Fibroblast of the aortic adventitia (primary cell): Measurements from ENCODE around the gene MIER2. TPM values are rescaled to one million over a fixed set of nuclear protein-coding genes. Genes with fewer than 3 reads are reported as not detected.

Source experiments
- DNase-seq: peaks from one replicate; pipeline ENCODE4 v3.0.0-alpha.2; 2010; ENCODE audit warnings: low read depth
- H3K4me3 ChIP-seq: 2 replicates; pipeline ENCODE4 v1.5.1; 2011; ENCODE audit warnings: low read depth, mild to moderate bottlenecking, control low read depth, low read length, moderate library complexity
- CTCF ChIP-seq: IDR thresholded peaks from 2 replicates; pipeline ENCODE4 v1.5.1; 2011; ENCODE audit warnings: mild to moderate bottlenecking, low read length, control low read depth, inconsistent platforms; ENCODE audit not compliant: insufficient read depth
- total RNA-seq: library from RNA; depleted of rRNA; stranded (reverse); fragments of >200 nt; gene quantifications from 2 replicates; pipeline ENCODE4 v1.2.3, GENCODE V29; 2012; ENCODE audit warnings: low replicate concordance

The MIER2 gene
- total RNA-seq, 1 donor, result 13.2 TPM

- H3K4me3 ChIP-seq, result peak within 1 kb of the TSS; percentile 69
- TF ChIP-seq CTCF, result no peak
- DNase-seq, result peak; percentile 17
Measured at GRCh38 chr19:291006-291521, 53.5 kb downstream of the MIER2 start, which contains the start of gene PLPP2. Gene PLPP2 (minus strand): TSS chr19:291403. CDS start chr19:291336, 67 bp downstream.

GRCh38 chr19:290372-291005 is 54.1 kb downstream of the MIER2 start:
- peak overlapping the region; percentile 69 for H3K4me3 ChIP-seq
- TF ChIP-seq CTCF, result no peak
- DNase-seq, result no peak

DNA sequence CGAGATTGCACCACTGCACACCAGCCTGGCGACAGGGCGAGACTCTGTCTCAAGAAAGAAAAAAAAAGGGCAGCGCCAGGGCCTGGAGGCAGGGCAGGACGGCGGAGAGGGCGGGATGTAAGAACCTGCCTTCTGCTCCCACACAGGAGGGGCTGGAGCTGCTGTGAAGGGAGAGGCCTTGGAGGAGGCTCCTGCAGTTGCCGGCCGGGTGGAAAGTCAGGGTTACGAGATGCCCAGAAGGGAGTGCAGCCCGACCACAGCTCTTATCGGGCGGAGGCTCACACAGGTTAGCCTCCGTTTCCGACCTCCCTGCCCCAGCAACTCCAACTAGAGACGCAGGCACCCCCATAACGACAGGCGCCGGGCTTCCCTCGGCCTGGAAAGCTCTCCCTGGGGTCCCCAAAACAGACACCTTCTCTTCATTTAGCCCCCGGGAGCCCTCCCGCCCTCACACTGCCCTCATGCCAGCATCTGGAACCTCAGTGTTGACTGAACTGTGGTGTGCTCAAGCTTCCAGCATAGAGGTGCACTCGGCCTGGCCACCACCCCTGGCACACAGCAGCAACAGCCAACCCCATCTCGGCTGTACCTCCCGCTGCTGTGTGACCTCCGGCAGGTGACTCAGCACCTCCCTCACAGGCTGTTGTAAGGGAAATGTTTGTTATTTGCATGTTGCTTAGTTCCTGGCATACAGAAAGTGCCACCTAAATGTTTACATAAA is 54.8 kb downstream of the MIER2 start:
- TF ChIP-seq CTCF, result no peak
- H3K4me3 ChIP-seq, result peak overlapping the region; percentile 69
- DNase-seq, result no peak

DNA sequence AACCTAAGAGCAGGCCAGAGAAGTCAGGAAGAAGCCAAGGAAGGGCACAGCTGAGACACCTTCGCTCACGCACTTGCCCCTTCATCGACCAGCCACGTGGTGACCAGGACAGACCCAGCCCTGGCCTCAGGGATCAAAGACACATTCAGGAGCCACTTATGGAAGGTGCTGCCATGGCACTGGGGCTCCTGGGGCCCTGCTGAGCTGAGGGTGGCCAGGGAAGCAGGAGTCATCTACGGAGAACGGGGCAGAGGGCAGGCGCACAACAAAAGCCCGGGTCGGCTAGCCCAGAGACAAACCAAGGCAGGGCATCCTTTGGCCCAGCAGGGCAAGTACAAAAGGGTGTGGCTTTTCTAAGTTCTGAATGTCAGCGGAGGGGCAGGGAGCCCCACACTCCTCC is 55.7 kb downstream of the MIER2 start:
- no peak for TF ChIP-seq CTCF
- H3K4me3 ChIP-seq, result no peak overlapping the region
- DNase-seq, result no peak

GRCh38 chr19:287381-287871 is 57.2 kb downstream of the MIER2 start:
- DNase-seq, result no peak

DNA sequence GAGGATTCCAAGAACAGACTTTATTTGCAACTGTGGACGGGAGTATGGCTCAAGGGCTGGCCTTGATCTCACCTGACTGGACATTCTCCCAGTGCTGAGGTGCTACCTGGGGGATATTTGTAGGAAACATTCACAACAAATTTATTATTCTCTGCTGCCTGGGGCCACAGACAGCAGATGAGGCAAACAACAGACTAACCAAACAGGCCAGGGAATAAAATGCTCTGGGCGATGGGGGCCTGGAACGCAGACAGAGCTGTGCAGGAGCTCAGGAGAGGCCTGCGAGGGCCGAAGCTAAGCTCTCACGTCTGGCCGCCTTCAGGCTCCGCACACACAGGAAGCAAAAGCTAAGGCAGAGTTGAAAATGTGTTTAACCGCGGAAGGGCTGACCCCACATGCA is 61.2 kb downstream of the MIER2 start:
- no peak for TF ChIP-seq CTCF
- DNase-seq, result no peak

More at GRCh38 chr19:287381-287871, 57.2 kb downstream of the MIER2 start:
- no peak overlapping the region for H3K4me3 ChIP-seq
- no peak for TF ChIP-seq CTCF

More for the DNA sequence above, 61.2 kb downstream of the MIER2 start:
- no peak overlapping the region for H3K4me3 ChIP-seq
